Activated naive CD4-positive, alpha-beta T cell treated with anti-CD3 and anti-CD28 coated beads, Interleukin-2, amount 10 ng/mL, durations not matched to agents 7 days and 5 days (primary cell): ENCODE results near the gene MAP4K2.

Experiments
- CTCF ChIA-PET: fragments of 350-600 bp; sonication (Branson Sonifier 250); formaldehyde crosslinking; loops from one replicate; lab custom pipeline; 2021; ENCODE audit warnings: antibody characterized with exemption; lab: Charles Lee
- DNase-seq: peaks from one replicate; pipeline ENCODE4 v3.0.0-alpha.2; 2020
- H3K27ac Mint-ChIP-seq: one replicate; pipeline ENCODE4 v1.8.0; 2021; ENCODE audit warnings: mild to moderate bottlenecking, moderate library complexity, mixed read lengths
- H3K27me3 Mint-ChIP-seq: one replicate; pipeline ENCODE4 v1.8.0; 2021; ENCODE audit warnings: mild to moderate bottlenecking, mixed read lengths
- H3K36me3 Mint-ChIP-seq: one replicate; pipeline ENCODE4 v1.8.0; 2021; ENCODE audit warnings: mixed read lengths
- H3K4me1 Mint-ChIP-seq: one replicate; pipeline ENCODE4 v1.8.0; 2021; ENCODE audit warnings: mixed read lengths
- H3K4me3 Mint-ChIP-seq: one replicate; pipeline ENCODE4 v1.8.0; 2021; ENCODE audit warnings: mild to moderate bottlenecking, moderate library complexity, mixed read lengths
- H3K9me3 Mint-ChIP-seq: one replicate; pipeline ENCODE4 v1.8.0; 2021; ENCODE audit warnings: mixed read lengths

MAP4K2 gene

DNA sequence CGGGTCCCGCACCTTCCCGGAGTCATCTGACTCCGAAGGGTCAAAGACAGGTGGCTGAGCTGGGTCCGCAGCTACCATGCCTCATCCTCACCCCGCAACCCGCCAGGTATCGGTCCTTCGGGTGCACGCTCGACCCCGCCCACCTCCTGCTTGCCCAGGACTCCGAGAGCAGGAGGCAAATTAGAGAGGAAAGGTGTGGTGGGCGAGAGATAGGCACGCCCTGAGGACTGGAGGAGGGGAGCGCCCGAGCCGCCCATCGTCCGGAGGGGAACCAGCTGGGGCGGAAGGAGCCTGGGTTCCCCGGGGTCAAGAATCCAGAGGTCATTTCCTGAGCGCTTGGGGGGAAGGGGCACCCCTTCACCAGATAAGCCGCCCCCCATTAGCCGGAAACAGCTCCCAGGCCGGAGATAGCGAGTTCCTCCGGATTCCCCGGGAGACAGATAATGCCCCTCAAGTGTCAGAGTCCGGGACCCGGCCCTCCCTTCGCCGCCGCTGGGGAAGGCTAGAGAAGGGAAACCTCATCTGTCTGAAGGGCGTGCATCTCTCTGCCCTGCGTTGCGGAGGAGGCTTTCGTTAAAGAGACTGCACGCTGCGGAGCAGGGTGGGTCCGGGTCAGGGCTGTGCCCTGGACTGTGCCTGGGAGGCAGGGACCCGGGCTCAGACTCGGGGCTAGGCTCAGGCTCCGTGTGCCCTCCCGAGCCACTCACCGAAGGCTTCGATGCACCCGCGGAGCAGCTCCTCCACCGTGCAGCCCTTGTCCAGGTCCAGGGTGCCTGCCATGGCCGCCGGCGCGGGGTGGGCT is 60.7 kb downstream of the MAP4K2 start:
- H3K27ac Mint-ChIP-seq, result peak overlapping the region; percentile 14
- H3K36me3 Mint-ChIP-seq, result peaks cover 38% of the 10 kb centered on the region
- no peaks in the 10 kb centered on the region for H3K9me3 Mint-ChIP-seq

DNA sequence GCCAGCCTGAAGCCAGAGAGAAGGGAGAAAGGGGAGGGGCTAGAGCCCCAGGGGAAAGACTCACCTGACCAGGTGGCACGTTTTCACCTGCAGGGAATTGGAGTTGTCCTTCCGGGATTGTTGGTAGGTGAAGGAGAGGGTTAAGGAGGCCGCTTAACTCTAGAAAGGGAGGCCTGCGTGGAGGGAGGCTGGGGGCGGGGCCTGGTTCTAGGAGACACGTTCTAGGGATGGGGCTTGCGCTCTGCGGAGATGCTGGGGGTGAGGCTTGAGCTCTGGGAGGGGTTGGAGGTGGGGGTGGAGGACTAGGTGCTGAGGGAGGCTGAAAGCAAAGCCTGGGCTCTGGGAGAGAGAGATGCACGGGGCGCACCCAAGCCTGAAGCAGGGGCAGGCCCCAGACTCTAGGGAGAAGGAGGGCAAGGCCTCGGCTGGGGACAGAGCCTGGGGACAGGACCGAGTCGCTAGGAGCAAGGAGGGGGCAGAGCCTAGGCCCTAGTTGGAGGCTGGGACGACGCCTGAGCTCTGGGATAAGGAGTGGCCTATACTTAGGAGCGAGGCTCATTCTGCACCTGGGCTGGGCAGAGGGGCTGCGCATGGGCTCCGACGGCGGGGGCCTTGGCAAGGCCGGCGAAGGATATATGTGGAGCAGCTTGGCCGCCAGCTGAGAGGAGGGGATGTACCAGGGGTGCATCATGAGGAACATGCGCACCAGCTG is 61.5 kb downstream of the MAP4K2 start:
- Mint-ChIP-seq H3K27me3 (peaks cover 4% of the 10 kb centered on the region), H3K27ac (no peak overlapping the region), H3K4me1 (peaks cover 42% of the 10 kb centered on the region), H3K36me3 (peaks cover 44% of the 10 kb centered on the region), H3K4me3 (peak overlapping the region; percentile 96), H3K9me3 (no peaks in the 10 kb centered on the region)
- CTCF ChIA-PET, result interaction anchor here (1.1 to 13.4 kb wide), 4 partner anchors 16 to 52 kb away, joined by 3 to 208 read pairs (median 33); partner anchors contain the start of genes PYGM and SF1
- DNase-seq, result no peak

More for the DNA sequence above, 60.7 kb downstream of the MAP4K2 start:
- Mint-ChIP-seq H3K27me3 (peaks cover 4% of the 10 kb centered on the region), H3K4me3 (peak overlapping the region; percentile 96), H3K4me1 (peaks cover 48% of the 10 kb centered on the region)
- DNase-seq, result peak; percentile 62
- CTCF ChIA-PET, result interaction anchor here (1.2 to 13.4 kb wide), 6 partner anchors 24 to 102 kb away, joined by 3 to 208 read pairs (median 18); partner anchors contain the start of genes CDC42BPG, PYGM and SF1

DNA sequence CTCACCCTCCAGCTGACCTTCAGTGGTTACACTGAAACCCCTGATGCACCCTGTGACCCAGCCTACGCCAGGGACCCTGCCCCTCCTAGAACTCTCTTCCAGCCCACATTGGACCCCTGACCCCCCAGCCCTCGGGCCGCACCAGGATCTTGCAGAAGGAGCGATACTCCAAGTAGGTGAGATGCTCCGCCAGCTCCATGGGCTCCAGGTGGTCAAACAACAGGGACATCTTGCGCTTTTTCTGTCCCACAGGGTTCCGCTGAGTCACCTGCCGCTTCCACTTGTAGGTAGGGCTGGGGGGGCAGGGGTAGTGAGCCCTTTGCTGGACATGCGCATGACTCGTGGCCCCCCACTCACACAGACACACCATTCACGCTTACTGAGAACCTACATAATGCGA is 63.1 kb downstream of the MAP4K2 start:
- DNase-seq, result no peak
- H3K36me3 Mint-ChIP-seq, result peaks cover 54% of the 10 kb centered on the region
- CTCF ChIA-PET, result interaction anchor here (0.6 to 13.4 kb wide), 5 partner anchors 18 to 1655 kb away, joined by 3 to 208 read pairs (median 3); partner anchors contain the start of gene PYGM
- H3K27ac Mint-ChIP-seq, result peak overlapping the region; percentile 12
- H3K4me3 Mint-ChIP-seq, result no peak overlapping the region
- H3K4me1 Mint-ChIP-seq, result peaks cover 37% of the 10 kb centered on the region
- no peaks in the 10 kb centered on the region for H3K9me3 Mint-ChIP-seq
- no peaks in the 10 kb centered on the region for H3K27me3 Mint-ChIP-seq

DNA sequence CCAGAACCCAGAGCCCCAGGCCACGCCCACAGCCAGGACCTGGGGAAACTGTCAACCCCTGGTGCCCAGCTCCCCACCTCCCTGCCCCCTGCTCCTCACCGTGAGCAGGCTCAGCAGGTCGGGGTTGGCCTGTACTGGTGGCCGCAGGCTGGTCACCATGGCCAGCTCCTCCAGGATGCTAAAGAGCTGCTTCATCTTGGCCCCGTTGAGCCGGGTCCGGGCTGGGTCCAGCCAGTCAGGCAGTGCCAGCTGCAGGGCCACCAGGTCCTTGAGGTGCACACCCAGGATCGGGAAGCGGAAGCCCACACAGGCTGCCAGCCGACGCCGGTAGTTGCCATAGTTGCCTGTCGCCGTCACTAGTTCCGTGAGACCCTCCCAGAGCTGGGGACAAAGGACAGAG is 66.4 kb downstream of the MAP4K2 start:
- Mint-ChIP-seq H3K4me3 (no peak overlapping the region), H3K9me3 (no peaks in the 10 kb centered on the region), H3K27ac (no peak overlapping the region), H3K4me1 (peaks cover 38% of the 10 kb centered on the region), H3K27me3 (no peaks in the 10 kb centered on the region), H3K36me3 (peaks cover 65% of the 10 kb centered on the region)
- CTCF ChIA-PET, result interaction anchor here (0.5 to 1.1 kb wide), 4 partner anchors 28 to 87 kb away, joined by 3 read pairs; no protein-coding TSS in a partner anchor
- no peak for DNase-seq

DNA sequence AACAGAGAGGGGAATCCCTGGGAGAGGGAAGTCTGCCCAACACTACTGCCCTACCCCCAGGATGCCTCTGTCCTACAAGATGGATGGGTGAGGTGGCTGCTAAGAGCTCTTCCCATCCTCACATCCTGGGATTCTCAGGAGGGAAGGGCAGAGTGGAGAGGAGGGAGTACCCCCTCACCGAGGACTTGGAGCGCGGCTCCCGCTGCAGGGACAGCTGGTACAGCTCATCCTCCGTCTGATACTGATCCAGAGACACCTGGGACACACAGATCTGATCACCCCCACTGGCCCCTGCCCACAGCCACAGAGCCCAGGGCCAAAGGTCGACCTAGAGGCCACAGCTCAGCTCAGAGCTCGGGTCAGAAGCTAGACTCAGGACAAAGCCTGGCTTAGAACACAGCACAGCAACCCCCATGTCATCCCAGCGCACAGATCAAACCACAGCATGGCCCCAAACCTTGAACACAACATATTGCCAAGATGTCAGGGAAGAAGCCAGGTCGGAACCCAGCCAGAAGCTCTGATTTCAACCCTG is 67.2 kb downstream of the MAP4K2 start:
- Mint-ChIP-seq H3K36me3 (peaks cover 65% of the 10 kb centered on the region), H3K27me3 (no peaks in the 10 kb centered on the region), H3K4me1 (peaks cover 32% of the 10 kb centered on the region), H3K4me3 (no peak overlapping the region), H3K27ac (no peak overlapping the region), H3K9me3 (no peaks in the 10 kb centered on the region)
- CTCF ChIA-PET, result interaction anchor here (0.6 to 1.1 kb wide), 2 partner anchors 29 to 86 kb away, joined by 3 read pairs; no protein-coding TSS in a partner anchor
- DNase-seq, result no peak
